DMS153 treated with DMSO at 0.1 percent for 48 hours (cell line): ENCODE results near the gene TUBB4A.
"Not testable (repeated sequence)": the region's sequence is repeated elsewhere in the genome, so short reads cannot be mapped to it uniquely, and the experiment has no call there.

ENCODE experiments used
- DNase-seq: peaks from one replicate; lab custom pipeline; 2025; ENCODE audit not compliant: unreplicated experiment; lab: John Stamatoyannopoulos, UW

The TUBB4A gene

GRCh38 chr19:6501740-6502648, at the start of gene TUBB4A:
TSS of gene TUBB4A (minus strand) at chr19:6502309. CDS start at chr19:6502212, 97 bp downstream.
- no peak for DNase-seq

DNA sequence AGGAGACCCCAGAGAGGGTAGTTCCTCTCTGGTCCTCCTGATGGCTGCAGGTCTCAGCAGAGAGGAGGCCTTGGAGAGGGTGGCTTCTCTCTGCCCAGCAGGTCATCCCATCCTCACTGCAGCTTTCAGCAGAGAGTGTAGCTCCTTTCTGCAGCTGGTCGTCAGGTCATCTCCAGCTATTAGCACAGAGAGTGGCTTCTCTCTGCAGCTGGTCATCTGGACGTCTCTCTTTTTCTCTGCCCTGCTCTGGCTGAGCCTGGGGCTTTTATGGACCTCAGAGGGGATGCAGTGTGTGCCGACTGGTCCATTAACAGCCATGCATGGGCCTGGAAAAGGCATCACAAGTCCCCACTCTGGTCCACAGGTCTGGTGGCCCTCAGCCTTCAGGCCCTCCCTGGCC, 49.0 kb upstream of the TUBB4A start:
- DNase-seq, result no peak

DNA sequence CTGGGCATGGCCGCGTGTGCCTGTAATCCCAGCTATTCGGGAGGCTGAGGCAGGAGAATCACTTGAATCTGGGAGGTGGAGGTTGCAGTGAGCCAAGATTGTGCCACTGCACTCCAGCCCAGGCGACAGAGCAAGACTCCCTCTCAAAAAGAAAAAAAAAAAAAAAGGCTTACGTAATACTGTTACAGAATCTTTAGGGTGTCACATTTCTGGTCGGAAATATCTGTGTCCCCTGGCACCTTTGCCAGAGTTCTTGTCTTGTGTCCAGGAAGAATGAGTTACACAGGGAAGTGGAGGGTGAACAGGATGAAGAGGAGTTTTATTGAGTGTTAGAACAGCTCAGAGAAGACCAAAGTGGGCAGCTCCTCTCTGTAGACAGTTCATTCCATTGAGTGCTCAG, 48.6 kb upstream of the TUBB4A start:
- not testable (repeated sequence) for DNase-seq

DNA sequence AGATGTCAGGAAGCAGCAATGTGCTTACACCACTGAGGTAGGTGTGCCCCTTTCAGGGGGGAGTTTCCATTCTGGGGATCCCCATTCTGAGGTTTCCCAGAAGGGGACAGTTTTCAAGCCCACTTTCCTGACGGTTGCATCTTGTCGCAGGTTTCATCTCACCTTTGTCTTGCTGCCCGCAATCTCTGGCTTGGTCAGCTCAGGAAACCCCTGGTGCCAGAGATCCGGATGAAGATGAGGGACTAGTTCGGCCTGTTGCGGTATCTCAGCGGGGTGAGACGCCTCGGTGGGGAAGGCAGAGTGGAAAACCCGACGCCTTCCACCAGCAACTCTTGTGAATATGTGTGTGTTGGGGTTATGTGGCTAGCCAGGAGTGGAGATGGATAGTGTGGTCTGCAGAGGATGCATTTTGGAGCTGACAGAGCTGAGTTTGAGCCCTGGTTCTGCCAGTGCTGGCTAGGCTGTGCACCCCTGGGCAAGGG, 41.8 kb upstream of the TUBB4A start:
- no peak for DNase-seq

- no peak for DNase-seq
Observed at GRCh38 chr19:6540918-6541689, 39.0 kb upstream of the TUBB4A start.

DNA sequence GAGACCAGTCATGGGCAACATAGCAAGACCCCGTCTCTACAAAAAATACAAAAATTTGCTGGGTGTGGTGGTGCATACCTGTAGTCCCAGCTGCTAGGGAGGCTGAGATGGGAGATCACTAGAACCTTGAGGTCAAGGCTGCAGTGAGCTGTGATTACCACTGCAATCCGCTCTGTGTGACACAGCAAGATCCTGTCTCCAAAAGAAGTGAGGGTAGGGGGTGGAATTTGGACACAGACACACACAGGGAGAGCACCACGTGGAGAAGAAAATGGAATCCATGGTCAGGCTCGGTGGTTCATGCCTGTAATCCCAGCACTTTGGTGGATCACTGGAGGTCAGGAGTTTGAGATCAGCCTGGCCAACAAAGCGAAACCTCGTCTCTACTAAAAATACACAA, 37.4 kb upstream of the TUBB4A start:
- DNase-seq, result no peak

- no peak for DNase-seq
Observed at GRCh38 chr19:6535558-6536137, 33.5 kb upstream of the TUBB4A start.

- no peak for DNase-seq
Observed at GRCh38 chr19:6534451-6535093, 32.5 kb upstream of the TUBB4A start.

DNA sequence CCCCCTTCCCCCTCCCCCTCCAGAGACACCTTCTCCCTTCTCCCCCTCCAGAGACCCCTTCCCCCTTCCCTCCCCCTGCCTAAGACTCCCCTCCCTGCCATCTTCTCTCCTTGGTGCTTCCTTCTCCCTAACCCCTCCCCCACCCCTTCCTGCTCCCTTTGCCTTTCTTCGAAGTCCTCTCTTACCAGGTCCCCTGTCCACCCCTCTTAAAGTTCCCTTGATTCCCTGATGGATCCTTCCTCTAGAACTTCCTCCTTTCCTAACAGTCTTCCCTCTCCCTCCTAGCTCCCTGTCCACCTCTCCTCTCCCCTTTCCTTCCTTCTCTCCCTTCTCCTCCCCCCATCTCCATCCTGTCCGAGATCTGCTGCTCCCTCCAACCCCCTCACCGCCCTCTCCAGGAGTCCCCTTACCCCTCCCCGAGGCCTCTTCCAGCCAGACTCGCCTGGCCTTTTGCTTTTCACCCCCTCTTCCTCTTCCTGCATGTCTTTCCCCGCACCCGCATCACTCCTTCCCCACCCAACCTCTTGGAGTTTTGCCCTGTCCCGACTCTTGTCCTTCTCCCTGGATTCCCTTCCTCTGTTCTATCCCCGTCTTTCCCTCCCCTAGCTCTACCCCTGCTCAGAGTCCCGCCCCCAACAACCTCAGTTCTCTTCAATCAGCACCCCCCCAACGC, 31.8 kb upstream of the TUBB4A start:
- no peak for DNase-seq

DNA sequence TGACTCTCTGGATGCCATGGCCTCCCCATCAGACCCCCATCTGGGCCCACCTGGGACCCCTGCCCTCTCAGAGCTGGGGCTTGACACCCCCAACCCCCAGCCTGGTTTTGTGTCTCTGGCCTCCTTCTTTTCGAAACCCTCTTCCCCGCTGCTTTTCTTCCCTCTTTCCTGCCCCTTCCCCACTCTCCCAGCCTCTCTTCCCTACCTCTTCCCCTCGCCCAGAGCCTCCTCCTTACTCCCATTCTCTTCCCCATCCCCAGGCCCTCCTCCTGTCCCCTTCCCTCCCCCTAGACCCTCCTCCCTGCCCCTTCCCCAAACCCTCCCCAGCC, 30.9 kb upstream of the TUBB4A start:
- DNase-seq, result no peak

DNA sequence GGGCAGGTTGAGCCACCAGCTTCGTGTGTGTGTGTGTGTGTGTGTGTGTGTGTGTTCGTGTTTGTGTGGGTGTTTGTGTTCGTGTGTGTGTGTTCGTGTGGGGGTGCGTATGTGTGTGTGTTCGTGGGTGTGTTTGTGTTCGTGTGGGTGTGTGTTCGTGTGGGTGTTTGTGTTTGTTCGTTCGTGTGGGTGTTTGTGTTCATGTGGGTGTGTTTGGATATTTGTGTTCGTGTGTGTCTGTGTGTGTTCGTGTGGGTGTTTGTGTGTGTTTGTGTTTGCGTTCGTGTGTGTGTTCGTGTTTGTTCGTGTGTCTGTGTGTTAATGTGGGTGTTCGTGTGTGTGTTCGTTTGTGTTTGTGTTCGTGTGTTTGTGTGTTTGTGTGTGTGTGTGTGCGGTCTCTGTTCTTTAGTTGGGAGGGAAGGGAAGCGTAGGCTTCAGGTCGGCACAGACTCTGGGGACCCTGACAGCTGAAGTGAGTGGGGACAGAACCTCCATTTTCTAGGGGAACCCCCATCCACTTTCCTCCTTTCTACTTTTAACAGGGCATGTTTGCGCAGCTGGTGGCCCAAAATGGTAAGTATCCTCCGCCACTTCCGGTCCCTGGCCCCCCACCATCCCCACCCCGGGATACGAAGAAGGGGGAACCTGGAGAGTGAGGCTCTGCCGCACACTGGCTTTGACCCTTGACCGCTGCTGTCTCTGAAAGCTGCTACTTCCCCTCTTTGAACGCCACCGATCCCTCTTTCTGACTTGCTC, 30.3 kb upstream of the TUBB4A start:
- no peak for DNase-seq

DNA sequence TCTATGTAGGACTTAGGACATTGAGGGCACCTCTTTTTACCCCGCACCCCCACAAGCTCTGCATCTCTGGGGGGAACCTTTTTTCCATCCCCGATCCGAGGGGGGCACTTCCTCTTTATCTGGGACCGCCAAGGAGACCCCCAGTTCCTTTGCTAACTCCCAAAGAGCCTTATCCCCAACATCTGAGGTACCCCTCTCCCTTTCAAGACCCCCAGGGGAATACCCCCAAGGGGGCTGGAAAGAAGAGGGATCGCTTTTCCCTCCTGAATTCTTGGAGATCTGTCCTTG, 29.8 kb upstream of the TUBB4A start:
- DNase-seq, result no peak

GRCh38 chr19:6531163-6531955, 29.2 kb upstream of the TUBB4A start:
- no peak for DNase-seq

DNA sequence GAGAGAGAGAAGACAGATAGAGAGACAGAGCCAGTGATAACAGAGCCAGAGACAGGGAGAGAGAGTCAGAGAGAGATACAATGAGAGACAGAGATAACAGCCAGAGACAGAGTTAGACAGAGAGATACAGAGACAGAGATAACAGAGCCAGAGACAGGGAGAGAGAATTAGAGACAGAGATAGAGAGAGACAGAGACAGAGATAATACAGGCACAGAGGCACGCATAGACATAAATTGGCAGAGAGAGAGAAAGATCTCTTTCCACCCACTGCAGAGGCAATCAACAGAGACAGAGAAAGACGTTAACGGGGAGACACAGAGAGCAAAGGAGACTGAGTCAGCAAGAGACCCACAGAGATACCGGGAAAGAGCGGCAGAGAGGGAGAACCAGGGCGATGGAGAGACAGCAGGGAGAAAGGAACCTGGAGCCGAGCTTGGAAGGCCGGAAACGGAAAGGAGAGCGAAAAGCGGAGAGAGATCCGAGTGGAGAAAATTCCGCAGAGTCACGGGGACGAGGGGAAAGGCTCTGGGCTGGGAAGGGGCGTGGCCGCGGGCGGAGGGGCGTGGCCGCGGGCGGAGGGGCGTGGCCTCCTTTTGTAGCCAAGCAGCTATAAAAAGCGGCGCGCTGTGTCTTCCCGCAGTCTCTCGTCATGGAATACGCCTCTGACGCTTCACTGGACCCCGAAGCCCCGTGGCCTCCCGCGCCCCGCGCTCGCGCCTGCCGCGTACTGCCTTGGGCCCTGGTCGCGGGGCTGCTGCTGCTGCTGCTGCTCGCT, 28.5 kb upstream of the TUBB4A start, which contains the start of gene TNFSF9:
TSS of gene TNFSF9 (plus strand) at position 641 of the 777 bp plus-strand sequence. CDS start at position 652, 11 bp downstream.
- peak; percentile 78 for DNase-seq

DNA sequence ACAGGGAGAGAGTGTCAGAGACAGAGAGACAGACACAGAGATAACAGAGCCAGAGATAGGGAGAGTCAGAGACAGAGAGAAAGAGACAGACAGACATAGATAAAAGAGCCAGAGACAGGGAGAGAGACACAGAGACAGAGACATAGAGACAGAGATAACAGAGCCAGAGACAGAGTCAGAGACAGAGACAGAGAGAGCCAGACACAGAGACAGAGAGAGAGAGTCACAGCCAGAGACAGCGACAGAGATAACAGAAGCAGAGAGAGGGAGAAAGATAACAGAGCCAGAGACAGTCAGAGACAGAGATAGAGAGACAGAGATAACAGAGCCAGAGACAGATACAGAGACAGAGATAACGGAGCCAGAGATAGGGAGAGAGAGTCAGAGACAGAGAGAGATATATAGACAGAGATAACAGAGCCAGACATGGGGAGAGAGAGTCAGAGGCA, 27.9 kb upstream of the TUBB4A start:
- DNase-seq, result no peak

DNA sequence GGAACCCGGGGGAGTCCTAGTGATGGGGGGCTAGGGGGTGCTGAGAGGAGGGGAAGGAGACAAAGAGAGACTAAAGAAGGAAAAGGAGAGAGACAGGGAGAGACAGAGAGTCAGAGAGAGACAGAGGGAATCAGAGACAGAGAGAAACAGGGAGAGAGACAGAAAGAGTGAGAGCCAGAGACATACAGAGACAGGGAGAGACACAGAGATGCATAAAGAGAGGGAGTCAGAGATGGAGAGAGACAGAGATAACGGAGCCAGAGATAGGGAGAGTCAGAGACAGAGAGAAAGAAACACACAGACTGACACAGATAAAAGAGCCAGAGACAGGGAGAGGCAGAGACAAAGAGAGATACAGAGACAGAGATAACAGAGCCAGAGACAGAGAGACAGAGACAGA, 27.2 kb upstream of the TUBB4A start:
- no peak for DNase-seq

DNA sequence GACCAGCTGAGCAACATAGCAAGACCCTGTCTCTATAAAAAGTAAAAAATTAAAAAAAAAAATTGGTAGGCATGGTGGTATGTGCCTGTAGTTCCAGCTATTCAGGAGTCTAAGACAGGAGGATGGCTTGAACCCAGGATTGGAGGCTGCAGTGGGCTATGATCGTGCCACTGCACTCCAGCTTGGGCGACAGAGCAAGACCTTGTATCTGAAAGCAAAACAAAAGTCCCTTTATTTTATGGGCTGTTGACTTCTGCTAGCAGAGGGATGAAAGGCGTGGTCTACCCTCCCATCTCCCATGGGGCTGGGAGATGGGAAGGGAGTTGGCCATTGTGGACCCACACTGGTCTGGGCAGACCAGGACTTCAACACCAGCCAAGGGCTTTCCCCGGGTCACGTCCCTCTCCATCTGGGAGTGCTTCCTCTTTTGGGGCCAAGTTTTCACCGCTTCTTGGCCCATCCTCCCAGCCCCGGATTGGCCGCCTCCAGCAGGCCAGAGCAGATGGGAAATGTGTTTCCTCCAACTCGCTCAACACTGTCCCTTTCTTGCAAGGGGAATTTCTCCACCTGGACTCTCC, 26.5 kb upstream of the TUBB4A start:
- no peak for DNase-seq

DNA sequence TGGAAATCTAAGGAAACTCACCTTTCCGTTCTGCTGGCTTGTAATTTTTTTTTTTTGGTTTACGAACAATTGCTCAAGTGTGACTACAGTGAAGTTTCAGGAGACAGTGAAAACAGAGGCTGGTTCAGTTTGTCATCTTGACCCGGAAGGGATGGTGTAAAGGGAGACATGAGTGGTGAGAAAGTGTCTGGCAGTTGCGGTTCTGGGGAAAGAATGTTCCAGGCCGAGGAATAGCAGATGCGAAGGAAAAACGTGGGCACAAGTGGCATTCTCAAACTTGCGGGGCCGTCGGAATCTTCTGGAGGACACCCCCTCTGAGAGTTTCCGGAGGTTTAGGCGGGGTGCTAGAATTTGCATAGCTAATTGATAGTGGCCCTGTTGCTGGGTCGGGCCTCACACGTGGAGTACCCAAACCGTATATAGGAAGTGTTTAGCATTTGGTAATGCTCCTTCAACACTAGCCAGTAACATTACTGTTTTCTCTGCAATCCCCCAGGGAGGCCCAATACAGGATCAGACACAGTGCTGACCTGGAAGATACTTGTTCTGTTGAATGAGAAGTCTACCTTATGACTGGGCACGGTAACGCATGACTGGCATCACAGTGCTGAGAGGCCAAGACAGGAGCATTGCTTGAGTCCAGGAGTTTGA, 25.9 kb upstream of the TUBB4A start:
- no peak for DNase-seq
